Kidney epithelial cell (primary cell): Measurements from ENCODE around the gene CHSY1. TPM values are rescaled to one million over a fixed set of nuclear protein-coding genes. Genes with fewer than 3 reads are reported as not detected.

ENCODE experiments used
- DNase-seq: peaks from one replicate; pipeline ENCODE4 v3.0.0-alpha.2; 2010; ENCODE audit warnings: low read depth
- H3K27me3 ChIP-seq: 2 replicates; pipeline ENCODE4 v1.6.0; 2011; ENCODE audit warnings: low read length; ENCODE audit not compliant: control insufficient read depth, insufficient read depth
- H3K36me3 ChIP-seq: 2 replicates; pipeline ENCODE4 v1.5.1; 2011; ENCODE audit warnings: low read length; ENCODE audit not compliant: control insufficient read depth, insufficient read depth
- H3K4me3 ChIP-seq: 2 replicates; pipeline ENCODE4 v1.5.1; 2011; ENCODE audit warnings: low read depth, mild to moderate bottlenecking, control low read depth, low read length
- CTCF ChIP-seq: IDR thresholded peaks from 2 replicates; pipeline ENCODE4 v1.5.1; 2011; ENCODE audit warnings: mild to moderate bottlenecking, moderate library complexity, low read length, control low read depth, inconsistent platforms; ENCODE audit not compliant: insufficient read depth, poor library complexity, severe bottlenecking
- total RNA-seq: library from RNA; depleted of rRNA; stranded (reverse); fragments of >200 nt; gene quantifications from 2 replicates; pipeline ENCODE4 v1.2.3, GENCODE V29; 2015

CHSY1 gene
- total RNA-seq, 1 donor from 2014 or later = 21.1 TPM

GRCh38 chr15:101138913-101139880 lies 112.7 kb downstream of the CHSY1 start:
- DNase-seq = peak; percentile 44
- TF ChIP-seq CTCF = no peak
- no peaks in the 10 kb centered on the region for H3K36me3 ChIP-seq

GRCh38 chr15:101138086-101138660 lies 113.7 kb downstream of the CHSY1 start:
- no peak for TF ChIP-seq CTCF

More at GRCh38 chr15:101138913-101139880, 112.7 kb downstream of the CHSY1 start:
- H3K4me3 ChIP-seq = no peak overlapping the region
- no peaks in the 10 kb centered on the region for H3K27me3 ChIP-seq

GRCh38 chr15:101137312-101137940 lies 114.4 kb downstream of the CHSY1 start:
- no peaks in the 10 kb centered on the region for H3K27me3 ChIP-seq

More at GRCh38 chr15:101138086-101138660, 113.7 kb downstream of the CHSY1 start:
- no peak for DNase-seq
- Histone ChIP-seq H3K4me3 (no peak overlapping the region), H3K36me3 (no peaks in the 10 kb centered on the region), H3K27me3 (no peaks in the 10 kb centered on the region)

GRCh38 chr15:101136381-101137268 lies 115.2 kb downstream of the CHSY1 start:
- H3K36me3 ChIP-seq = no peaks in the 10 kb centered on the region
- no peak for DNase-seq
- TF ChIP-seq CTCF = no peak
- H3K4me3 ChIP-seq = no peak overlapping the region
- H3K27me3 ChIP-seq = no peaks in the 10 kb centered on the region

More at GRCh38 chr15:101137312-101137940, 114.4 kb downstream of the CHSY1 start:
- no peak overlapping the region for H3K4me3 ChIP-seq
- no peak for DNase-seq
- no peak for TF ChIP-seq CTCF
- no peaks in the 10 kb centered on the region for H3K36me3 ChIP-seq

GRCh38 chr15:101135532-101136166 lies 116.2 kb downstream of the CHSY1 start:
- Histone ChIP-seq H3K27me3 (no peaks in the 10 kb centered on the region), H3K4me3 (no peak overlapping the region), H3K36me3 (no peaks in the 10 kb centered on the region)
- no peak for TF ChIP-seq CTCF
- DNase-seq = no peak
